Measurements from ENCODE around the gene PATZ1.
"Not testable (repeated sequence)": the region's sequence is repeated elsewhere in the genome, so short reads cannot be mapped to it uniquely, and the experiment has no call there.

DNA sequence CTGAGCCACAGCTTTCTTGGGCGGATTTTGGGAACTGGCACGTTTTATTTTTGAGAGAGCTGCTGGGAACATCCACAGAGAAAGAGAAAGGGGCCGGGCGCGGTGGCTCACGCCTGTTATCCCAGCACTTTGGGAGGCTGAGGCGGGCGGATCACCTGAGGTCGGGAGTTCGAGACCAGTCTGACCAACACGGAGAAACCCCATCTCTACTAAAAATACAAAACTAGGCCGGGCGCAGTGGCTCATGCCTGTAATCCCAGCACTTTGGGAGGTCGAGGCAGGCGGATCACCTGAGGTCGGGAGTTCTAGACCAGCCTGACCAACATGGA, 1.8 kb upstream of the PATZ1 start:
- not testable (repeated sequence) for TF ChIP-seq CTCF (conservative IDR thresholded peaks at IDR 0.05; ENCODE audit: low read depth, low read length); EZH2phosphoT487 (IDR thresholded peaks at IDR 0.05; ENCODE audit: borderline replicate concordance, low read length); EZH2 (IDR thresholded peaks at IDR 0.05; ENCODE audit: low read length, unreplicated experiment)

Measured in PC-3 (cell line).